HG02981 (cell line): Measurements from ENCODE around the gene DLEU7.

ENCODE experiments used
- ATAC-seq: cut with Tn5 transposase; IDR thresholded peaks from one replicate; pipeline ENCODE4 v1.9.1; 2021; ENCODE audit warnings: mild to moderate bottlenecking, moderate library complexity; ENCODE audit not compliant: unreplicated experiment

DLEU7 gene

GRCh38 chr13:50843257-50844083 lies at the start of gene DLEU7:
Gene DLEU7 (minus strand): TSS chr13:50843692. CDS start chr13:50843646, 46 bp downstream.
- ATAC-seq, result no peak

DNA sequence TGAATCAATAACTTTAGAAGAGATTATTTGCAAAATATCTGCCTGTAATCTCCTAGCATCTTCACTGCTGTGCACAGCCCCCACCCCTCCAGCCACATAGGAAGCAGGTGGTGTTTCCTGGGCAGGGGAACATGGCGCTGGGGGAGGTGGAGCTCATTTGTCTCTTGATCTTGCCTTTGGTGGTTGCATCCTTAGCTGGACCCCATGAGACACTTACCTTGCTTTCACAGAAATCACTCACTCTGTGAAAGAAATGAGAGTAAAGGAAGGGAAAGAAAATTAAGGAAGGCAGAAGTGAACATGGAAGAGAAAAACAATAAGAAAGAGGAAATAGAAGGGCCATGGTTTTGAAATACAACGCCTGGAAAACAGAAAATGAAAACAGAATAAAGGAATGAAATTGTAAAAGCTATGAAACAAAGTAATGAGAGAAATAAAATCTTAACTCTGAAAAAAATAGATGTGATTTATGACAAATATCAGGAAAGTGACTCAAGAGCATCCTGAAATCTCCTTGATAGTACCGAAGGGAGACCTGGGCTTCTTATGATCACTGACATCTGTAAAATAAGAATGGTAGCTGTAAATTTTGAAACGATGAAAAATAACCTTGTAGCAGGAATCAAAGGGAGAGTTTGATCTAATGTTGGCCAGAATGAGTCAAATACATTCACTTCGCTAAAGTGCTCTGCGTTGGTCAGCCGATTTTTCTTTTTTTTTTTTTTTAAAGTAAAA lies 48.9 kb upstream of the DLEU7 start:
- ATAC-seq, result peak; percentile 33

DNA sequence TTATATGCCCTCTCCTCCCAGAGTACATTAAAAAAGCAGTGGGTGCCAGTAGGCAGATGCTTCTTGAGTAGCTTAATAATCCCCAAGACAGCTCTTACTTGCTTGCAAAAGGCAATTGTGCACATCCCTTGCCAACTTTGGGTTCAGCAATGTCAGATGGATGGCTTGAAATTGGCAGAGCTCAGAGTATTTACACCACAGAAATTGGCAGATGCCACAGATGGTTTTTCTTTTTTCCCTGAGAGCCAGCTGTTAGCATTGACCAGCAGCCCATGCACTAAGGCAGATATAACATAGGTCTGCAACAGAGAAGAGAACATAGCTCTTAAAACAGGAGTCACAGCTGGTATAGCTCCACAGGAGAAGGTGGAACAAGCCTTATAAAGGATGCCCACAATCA lies 47.7 kb upstream of the DLEU7 start:
- no peak for ATAC-seq

GRCh38 chr13:50889317-50889716 lies 45.8 kb upstream of the DLEU7 start:
- no peak for ATAC-seq

GRCh38 chr13:50888362-50888761 lies 44.9 kb upstream of the DLEU7 start:
- ATAC-seq, result no peak

- no peak for ATAC-seq
Observed at GRCh38 chr13:50887151-50887550, 43.7 kb upstream of the DLEU7 start.

DNA sequence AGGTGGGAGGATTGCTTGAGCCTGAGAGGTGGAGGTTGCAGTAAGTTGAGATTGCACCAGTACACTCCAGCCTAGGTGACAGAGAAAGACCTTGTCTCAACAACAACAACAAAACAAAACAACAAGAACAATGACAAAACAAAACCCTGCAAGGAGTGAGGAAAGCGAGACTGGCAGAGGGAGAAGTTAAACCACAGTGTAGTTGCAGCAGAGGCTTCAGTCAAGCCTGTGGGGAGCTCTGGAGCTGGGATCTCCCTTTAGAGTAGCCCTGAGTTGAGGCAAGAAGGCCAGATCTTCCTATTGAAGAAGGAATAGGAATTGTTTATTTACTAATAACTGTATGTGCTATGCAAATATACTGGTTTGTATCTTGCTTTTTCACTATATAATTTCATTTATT lies 40.8 kb upstream of the DLEU7 start:
- ATAC-seq, result no peak

DNA sequence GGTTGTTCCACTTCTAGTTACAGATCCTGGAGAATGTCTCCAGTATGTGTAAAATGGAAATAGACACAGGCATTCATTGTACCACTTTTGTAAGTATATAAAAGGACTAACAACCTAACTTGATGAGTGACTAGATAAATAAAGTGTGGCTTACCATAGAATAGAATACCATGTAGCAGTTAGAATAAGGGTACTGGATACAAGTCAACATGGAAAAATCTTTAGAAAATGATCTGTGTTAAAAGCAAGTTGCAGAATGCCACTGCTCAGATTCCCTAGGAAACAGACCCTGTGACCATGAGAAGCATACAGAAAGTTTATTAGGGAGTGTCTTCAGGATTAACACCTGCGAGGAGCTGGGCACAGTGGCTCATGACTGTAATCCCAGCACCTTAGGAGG lies 40.2 kb upstream of the DLEU7 start:
- no peak for ATAC-seq

DNA sequence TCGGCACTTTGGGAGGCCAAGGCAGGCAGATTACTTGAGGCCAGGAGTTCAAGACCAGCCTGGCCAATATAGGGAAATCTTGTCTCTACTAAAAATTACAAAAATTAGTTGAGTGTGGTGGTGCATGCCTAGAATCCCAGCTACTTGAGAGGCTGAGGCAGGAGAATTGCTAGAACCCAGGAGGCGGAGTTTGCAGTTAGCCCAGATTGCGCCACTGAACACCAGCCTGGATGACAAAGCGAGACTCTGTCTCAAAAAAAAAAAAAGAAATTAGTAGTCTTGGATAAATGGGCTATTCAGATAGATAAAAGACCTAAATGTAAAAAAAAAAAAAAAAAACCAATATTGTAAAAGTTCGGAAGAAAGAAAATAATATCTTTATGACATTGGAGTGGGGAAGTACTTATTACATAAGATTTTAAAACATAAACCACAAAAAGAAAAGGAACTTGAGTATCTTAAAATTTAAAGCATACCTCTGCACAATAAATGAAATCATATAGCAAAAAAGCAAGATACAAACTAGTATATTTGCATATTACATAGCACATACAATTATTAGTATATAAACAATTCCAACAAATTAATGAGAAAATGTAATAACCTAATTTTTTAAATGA lies 39.4 kb upstream of the DLEU7 start:
- ATAC-seq, result no peak

DNA sequence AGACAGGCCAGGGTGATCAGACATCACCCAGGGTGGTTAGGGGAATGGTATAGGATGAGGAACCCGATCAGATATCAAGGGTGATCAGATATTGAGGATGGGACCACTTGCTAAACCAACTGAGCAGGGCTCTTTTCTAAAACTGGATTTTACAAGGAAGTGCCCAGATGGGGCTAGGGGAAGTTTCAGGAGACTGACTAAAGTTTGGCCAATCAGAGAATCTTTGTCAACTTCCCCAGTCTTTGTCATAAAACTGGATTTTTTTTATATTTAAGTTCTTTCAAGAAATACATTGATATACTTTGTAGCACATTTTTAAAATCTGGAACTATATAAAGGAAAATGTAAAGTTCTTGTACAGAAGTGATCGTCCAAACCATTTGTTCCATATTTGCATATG lies 30.5 kb upstream of the DLEU7 start:
- no peak for ATAC-seq

GRCh38 chr13:50873467-50873866 lies 30.0 kb upstream of the DLEU7 start:
- ATAC-seq, result no peak

GRCh38 chr13:50871405-50871804 lies 27.9 kb upstream of the DLEU7 start:
- no peak for ATAC-seq

- ATAC-seq, result no peak
Observed at GRCh38 chr13:50867637-50867945, 24.1 kb upstream of the DLEU7 start.

DNA sequence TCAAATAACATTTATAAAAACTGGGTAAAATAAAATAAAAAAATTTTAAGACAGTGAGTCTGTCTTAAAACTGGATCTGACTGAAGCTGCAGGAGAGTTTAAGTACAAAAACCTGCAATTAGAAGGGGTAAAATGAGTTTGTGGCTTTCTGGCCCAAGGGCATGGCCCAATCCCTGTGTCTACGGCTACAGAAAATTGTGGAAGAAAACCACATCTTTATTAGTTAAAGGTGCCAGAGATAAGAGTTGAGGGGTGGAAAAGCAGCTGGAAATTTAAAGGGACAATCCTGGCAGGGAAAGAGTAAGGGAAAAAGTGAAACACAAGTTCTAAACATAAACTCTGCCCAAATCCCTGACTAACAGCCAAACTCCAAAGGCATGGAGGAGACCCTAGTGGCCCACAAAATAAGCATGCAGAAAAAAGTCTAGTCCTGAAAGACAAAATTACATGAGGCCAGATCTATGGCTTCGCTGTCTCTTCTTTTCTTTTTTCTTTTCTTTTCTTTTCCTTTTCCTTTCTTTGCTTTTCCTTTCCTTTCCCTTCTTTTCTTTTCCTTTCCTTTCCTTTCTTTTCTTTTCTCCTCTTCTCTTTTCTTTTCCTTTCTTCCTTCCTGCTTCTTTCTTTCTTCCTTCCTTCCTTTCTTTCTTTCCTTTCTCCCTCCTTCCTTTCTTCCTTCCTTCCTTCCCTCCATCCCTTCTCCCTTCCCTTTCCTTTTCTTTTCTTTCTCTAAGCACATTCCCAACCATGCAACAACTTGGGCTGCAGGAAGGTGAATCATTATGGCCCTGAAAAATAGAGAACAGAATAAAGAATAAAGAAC lies 23.5 kb upstream of the DLEU7 start:
- no peak for ATAC-seq

- no peak for ATAC-seq
Observed at GRCh38 chr13:50864492-50864891, 21.0 kb upstream of the DLEU7 start.

DNA sequence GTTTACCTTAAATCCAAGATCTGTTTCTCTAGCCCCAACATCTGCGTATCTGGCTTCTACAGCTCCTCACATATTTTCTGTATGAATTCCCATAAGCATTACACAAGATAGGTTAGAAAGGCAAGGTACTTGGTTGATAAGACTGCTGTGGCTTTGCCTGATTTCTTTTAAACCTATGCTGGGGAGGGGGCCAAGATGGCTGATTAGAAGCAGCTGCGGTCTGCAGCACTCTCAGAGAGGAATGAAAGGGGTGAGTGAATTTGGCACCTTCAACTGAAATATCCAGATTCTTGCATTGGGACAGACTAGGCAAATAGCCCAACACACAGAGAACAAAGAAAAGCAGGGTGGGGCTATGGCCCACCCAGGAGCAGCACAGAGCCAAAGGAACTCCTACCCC lies 12.2 kb upstream of the DLEU7 start:
- ATAC-seq, result no peak

GRCh38 chr13:50850445-50850844 lies 7.0 kb upstream of the DLEU7 start:
- ATAC-seq, result no peak

DNA sequence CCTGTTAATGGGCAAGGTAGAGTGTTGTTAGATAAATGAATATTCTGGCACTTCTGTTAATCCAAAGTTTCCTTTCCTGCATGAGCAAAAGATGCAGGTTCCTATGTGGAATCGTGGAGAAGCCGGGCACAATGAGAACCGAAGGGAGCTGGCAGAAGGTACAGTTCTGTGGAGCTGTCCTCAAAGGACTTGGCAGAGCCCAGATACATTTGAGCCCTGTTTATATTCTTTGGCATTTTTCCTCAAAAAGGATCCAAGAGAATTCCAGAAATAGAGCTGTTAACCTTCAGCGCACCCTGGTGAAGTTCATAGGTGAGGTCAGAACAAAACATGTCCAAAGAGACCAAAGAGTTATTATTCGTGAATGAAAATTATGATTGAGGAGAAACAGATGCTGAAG lies 4.0 kb upstream of the DLEU7 start:
- no peak for ATAC-seq

GRCh38 chr13:50846861-50847475 lies 3.5 kb upstream of the DLEU7 start:
- ATAC-seq, result no peak

- no peak for ATAC-seq
Observed at GRCh38 chr13:50845211-50845610, 1.7 kb upstream of the DLEU7 start.
